Esophagus (tissue), 2 donors: ENCODE measurements around the gene MARCHF3. TPM values are rescaled to one million over a fixed set of nuclear protein-coding genes. Genes with fewer than 3 reads are reported as not detected.
"Not testable (repeated sequence)": the region's sequence is repeated elsewhere in the genome, so short reads cannot be mapped to it uniquely, and the experiment has no call there.

Experiments
- H3K27ac ChIP-seq, 2 donors: one replicate each; pipeline ENCODE4 v1.5.1; 2013; ENCODE audit warnings: low read depth in 2 of 2, mild to moderate bottlenecking in 2 of 2, inconsistent platforms in 1 of 2, low read length in 1 of 2, moderate library complexity in 1 of 2
- H3K27me3 ChIP-seq, 2 donors: one replicate each; pipeline ENCODE4 v1.6.1; 2013; ENCODE audit warnings: low read length in 2 of 2, control low read depth in 1 of 2, mild to moderate bottlenecking in 1 of 2; ENCODE audit not compliant: insufficient read depth in 2 of 2, control insufficient read depth in 1 of 2
- H3K36me3 ChIP-seq, 2 donors: one replicate each; pipeline ENCODE4 v1.6.1; 2013; ENCODE audit warnings: low read length in 1 of 2; ENCODE audit not compliant: control insufficient read depth in 2 of 2, insufficient read depth in 2 of 2
- H3K4me1 ChIP-seq, 2 donors: one replicate each; pipeline ENCODE4 v1.6.1; 2013; ENCODE audit warnings: low read length in 1 of 2; ENCODE audit not compliant: control insufficient read depth in 2 of 2, insufficient read depth in 2 of 2
- H3K4me3 ChIP-seq, 2 donors: one replicate each; pipeline ENCODE4 v1.5.1; 2013; ENCODE audit warnings: low read length in 2 of 2, mild to moderate bottlenecking in 2 of 2, low read depth in 1 of 2, moderate library complexity in 1 of 2
- H3K9me3 ChIP-seq, 2 donors: one replicate each; pipeline ENCODE4 v1.6.1; 2013; ENCODE audit warnings: mild to moderate bottlenecking in 2 of 2, low read depth in 1 of 2, low read length in 1 of 2, moderate library complexity in 1 of 2; ENCODE audit not compliant: control insufficient read depth in 2 of 2, insufficient read depth in 1 of 2
- WGBS, 2 donors: extraction: QIAGEN DNeasy Blood & Tissue Kit; methylation state at CpG; one replicate each; pipeline ENCODE4 v1.1.7; 2013; 5-methylcytosine and 5-hydroxymethylcytosine counted together
- polyA plus RNA-seq, 2 donors: library from polyadenylated mRNA; stranded (reverse); fragments of 200-250 nt; gene quantifications; one replicate each; pipeline ENCODE4 v1.2.3, GENCODE V29; 2013
- donor health status: healthy with polysubstance abuse.
- donor health status: Bipolar disorder and iron deficiency.

The MARCHF3 gene
- polyA plus RNA-seq, 2 donors, result 1.5 to 2.4 TPM

GRCh38 chr5:126865299-126865698, 165.1 kb downstream of the MARCHF3 start:
- Histone ChIP-seq H3K4me3 (no peak overlapping the region), H3K9me3 (no peaks in the 10 kb centered on the region), H3K4me1 (peaks cover 0 to 4% of the 10 kb centered on the region in 2 donors), H3K36me3 (no peaks in the 10 kb centered on the region), H3K27ac (no peak overlapping the region), H3K27me3 (no peaks in the 10 kb centered on the region)
- 49 to 63% methylated on average over 3 of the region's 3 CpGs for WGBS, 2 donors

- Histone ChIP-seq H3K9me3 (no peaks in the 10 kb centered on the region), H3K27ac (no peak overlapping the region), H3K27me3 (no peaks in the 10 kb centered on the region), H3K4me1 (peaks cover 0 to 2% of the 10 kb centered on the region in 2 donors), H3K36me3 (no peaks in the 10 kb centered on the region), H3K4me3 (no peak overlapping the region)
- WGBS, 2 donors, result 95 to 96% methylated on average over 22 of the region's 22 CpGs
These were observed 166.2 kb downstream of the MARCHF3 start for GRCh38 chr5:126864042-126864688.

GRCh38 chr5:126863402-126863801, 167.0 kb downstream of the MARCHF3 start:
- Histone ChIP-seq H3K36me3 (no peaks in the 10 kb centered on the region), H3K4me1 (no peaks in the 10 kb centered on the region), H3K9me3 (no peaks in the 10 kb centered on the region), H3K27ac (no peak overlapping the region), H3K4me3 (no peak overlapping the region), H3K27me3 (no peaks in the 10 kb centered on the region)
- WGBS, 2 donors, result 95 to 96% methylated on average over 4 of the region's 4 CpGs

- Histone ChIP-seq H3K27ac (no peak overlapping the region), H3K36me3 (no peaks in the 10 kb centered on the region), H3K9me3 (no peaks in the 10 kb centered on the region), H3K27me3 (no peaks in the 10 kb centered on the region), H3K4me1 (no peaks in the 10 kb centered on the region), H3K4me3 (no peak overlapping the region)
- whole genome bisulfite sequencing, 2 donors, result 94% methylated on average over 11 of the region's 11 CpGs
These were observed 171.9 kb downstream of the MARCHF3 start for GRCh38 chr5:126858441-126858840.

- WGBS, 2 donors, result 78 to 82% methylated on average over 13 of the region's 13 CpGs
These were observed 172.6 kb downstream of the MARCHF3 start for GRCh38 chr5:126857472-126858410.

GRCh38 chr5:126855266-126855665, 175.1 kb downstream of the MARCHF3 start:
- Histone ChIP-seq H3K27me3 (no peaks in the 10 kb centered on the region), H3K36me3 (no peaks in the 10 kb centered on the region), H3K4me1 (no peaks in the 10 kb centered on the region), H3K9me3 (no peaks in the 10 kb centered on the region), H3K27ac (no peak overlapping the region), H3K4me3 (no peak overlapping the region)
- WGBS, 2 donors, result 67 to 72% methylated on average over 8 of the region's 8 CpGs

More at GRCh38 chr5:126857472-126858410, 172.6 kb downstream of the MARCHF3 start:
- H3K27me3 ChIP-seq, result no peaks in the 10 kb centered on the region
- no peak overlapping the region for H3K4me3 ChIP-seq
- no peaks in the 10 kb centered on the region for H3K9me3 ChIP-seq
- no peaks in the 10 kb centered on the region for H3K36me3 ChIP-seq
- no peak overlapping the region for H3K27ac ChIP-seq
- no peaks in the 10 kb centered on the region for H3K4me1 ChIP-seq

- Histone ChIP-seq H3K9me3 (no peaks in the 10 kb centered on the region), H3K36me3 (no peaks in the 10 kb centered on the region), H3K4me3 (no peak overlapping the region), H3K4me1 (no peaks in the 10 kb centered on the region), H3K27me3 (no peaks in the 10 kb centered on the region), H3K27ac (no peak overlapping the region)
- WGBS, 2 donors, result 93 to 97% methylated on average over 29 to 35 of the region's 35 CpGs
These were observed 175.7 kb downstream of the MARCHF3 start for GRCh38 chr5:126854526-126855110.

- not testable (repeated sequence) for H3K4me1 ChIP-seq, H3K27me3 ChIP-seq, H3K4me3 ChIP-seq, H3K9me3 ChIP-seq, H3K36me3 ChIP-seq, H3K27ac ChIP-seq
- 86 to 92% methylated on average over 27 of the region's 27 CpGs for WGBS, 2 donors
These were observed 176.6 kb downstream of the MARCHF3 start for GRCh38 chr5:126853541-126854307.

GRCh38 chr5:126852841-126853271, 177.5 kb downstream of the MARCHF3 start:
- Histone ChIP-seq H3K4me3 (no peak overlapping the region), H3K27me3 (no peaks in the 10 kb centered on the region), H3K36me3 (no peaks in the 10 kb centered on the region), H3K4me1 (no peaks in the 10 kb centered on the region), H3K27ac (no peak overlapping the region), H3K9me3 (no peaks in the 10 kb centered on the region)
- 62 to 65% methylated on average over 7 of the region's 7 CpGs for WGBS, 2 donors
